ENCODE results near the gene MIEF1.

Gene MIEF1

GRCh38 chr22:39468487-39469325 is 33.4 kb upstream of the MIEF1 start:
- no peak for TF ChIP-seq Cebpa-rat (IDR thresholded peaks at IDR 0.05)
- Histone ChIP-seq H3K27ac (peak overlapping the region in 1 of 11 experiments; percentile 29; a peak in 1 of 22 replicates), H3K4me1 (peaks cover 88 to 99% (median 95%) of the 10 kb centered on the region in 10 experiments), H3K27me3 (no peaks in the 10 kb centered on the region), H3K4me2 (peak overlapping the region; percentile 79 to 99 (median 92)), H3K4me3 (no peak overlapping the region), H3K9ac (0 out of 22 replicates have a peak overlapping the region, but pooled peaks of 1 of the 11 experiments have one; percentile 29), H3K36me3 (no peaks in the 10 kb centered on the region), H4K20me1 (peaks cover 0 to 18% (median 0%) of the 10 kb centered on the region in 11 experiments; a peak in 3 of 22 replicates), H3K9me3 (replicated peaks in 1 of 11) (no peaks in the 10 kb centered on the region)

- H4K20me1 ChIP-seq = peaks cover 0 to 22% (median 0%) of the 10 kb centered on the region in 11 experiments; a peak in 3 of 22 replicates
- peaks cover 91 to 99% (median 95%) of the 10 kb centered on the region in 10 experiments for H3K4me1 ChIP-seq
- peak overlapping the region; percentile 79 to 99 (median 92) for H3K4me2 ChIP-seq
- H3K27me3 ChIP-seq = no peaks in the 10 kb centered on the region
- no peaks in the 10 kb centered on the region for H3K36me3 ChIP-seq
- TF ChIP-seq Cebpa-rat (IDR thresholded peaks at IDR 0.05) = no peak
- H3K27ac ChIP-seq = no peak overlapping the region
- H3K4me3 ChIP-seq = no peak overlapping the region
- no peaks in the 10 kb centered on the region for H3K9me3 ChIP-seq (replicated peaks in 1 of 11)
- 0 out of 22 replicates have a peak overlapping the region, but pooled peaks of 2 of the 11 experiments have one; percentile 63 to 72 for H3K9ac ChIP-seq
Observed at GRCh38 chr22:39469326-39469680, 32.8 kb upstream of the MIEF1 start.

GRCh38 chr22:39469681-39470450 is 32.2 kb upstream of the MIEF1 start:
- Histone ChIP-seq H3K36me3 (no peaks in the 10 kb centered on the region), H3K9me3 (replicated peaks in 1 of 11) (no peaks in the 10 kb centered on the region), H3K27me3 (no peaks in the 10 kb centered on the region), H3K4me1 (peaks cover 92 to 100% (median 97%) of the 10 kb centered on the region in 10 experiments), H3K4me2 (peak overlapping the region; percentile 79 to 99 (median 92)), H3K27ac (peak overlapping the region in 9 of 11 experiments; percentile 63 to 85 (median 80); a peak in 16 of 22 replicates), H3K9ac (peak overlapping the region; percentile 25 to 72 (median 65); a peak in 14 of 22 replicates), H3K4me3 (no peak overlapping the region; a peak in 1 of 20 replicates), H4K20me1 (peaks cover 0 to 24% (median 0%) of the 10 kb centered on the region in 11 experiments; a peak in 3 of 22 replicates)
- TF ChIP-seq Cebpa-rat (IDR thresholded peaks at IDR 0.05) = no peak

- Histone ChIP-seq H4K20me1 (peaks cover 0 to 24% (median 0%) of the 10 kb centered on the region in 11 experiments; a peak in 3 of 22 replicates), H3K9me3 (replicated peaks in 1 of 11) (no peaks in the 10 kb centered on the region), H3K4me1 (peaks cover 84 to 100% (median 90%) of the 10 kb centered on the region in 10 experiments), H3K27ac (peak overlapping the region; percentile 54 to 85 (median 78); a peak in 21 of 22 replicates), H3K36me3 (no peaks in the 10 kb centered on the region), H3K4me3 (peak overlapping the region in 2 of 10 experiments; percentile 27 to 58; a peak in 3 of 20 replicates), H3K27me3 (no peaks in the 10 kb centered on the region), H3K4me2 (peak overlapping the region; percentile 79 to 99 (median 92)), H3K9ac (peak overlapping the region; percentile 52 to 72 (median 65))
- TF ChIP-seq Cebpa-rat (IDR thresholded peaks at IDR 0.05) = no peak
Observed at GRCh38 chr22:39470451-39471291, 31.4 kb upstream of the MIEF1 start.

GRCh38 chr22:39471381-39472141 is 30.5 kb upstream of the MIEF1 start:
- Histone ChIP-seq H3K36me3 (no peaks in the 10 kb centered on the region), H3K27me3 (no peaks in the 10 kb centered on the region), H3K4me2 (peak overlapping the region; percentile 79 to 99 (median 92)), H3K27ac (peak overlapping the region; percentile 54 to 85 (median 78); a peak in 20 of 22 replicates), H4K20me1 (peaks cover 0 to 24% (median 0%) of the 10 kb centered on the region in 11 experiments; a peak in 3 of 22 replicates), H3K9me3 (replicated peaks in 1 of 11) (no peaks in the 10 kb centered on the region), H3K9ac (peak overlapping the region; percentile 52 to 72 (median 65); a peak in 21 of 22 replicates), H3K4me1 (peaks cover 75 to 95% (median 82%) of the 10 kb centered on the region in 10 experiments), H3K4me3 (peak overlapping the region in 7 of 10 experiments; percentile 6 to 58 (median 32); a peak in 11 of 20 replicates)
- TF ChIP-seq Cebpa-rat (IDR thresholded peaks at IDR 0.05) = no peak; a peak in 1 of 22 replicates

GRCh38 chr22:39472570-39473556 is 29.2 kb upstream of the MIEF1 start:
- TF ChIP-seq Cebpa-rat (IDR thresholded peaks at IDR 0.05) = no peak
- no peaks in the 10 kb centered on the region for H3K27me3 ChIP-seq
- H4K20me1 ChIP-seq = peaks cover 0 to 23% (median 0%) of the 10 kb centered on the region in 11 experiments; a peak in 3 of 22 replicates
- H3K36me3 ChIP-seq = no peaks in the 10 kb centered on the region; a peak in 1 of 22 replicates
- H3K27ac ChIP-seq = peak overlapping the region; percentile 1 to 85 (median 78); a peak in 18 of 22 replicates
- peak overlapping the region; percentile 79 to 99 (median 92) for H3K4me2 ChIP-seq
- no peaks in the 10 kb centered on the region for H3K9me3 ChIP-seq (replicated peaks in 1 of 11)
- peak overlapping the region in 4 of 10 experiments; percentile 27 to 58 (median 48); a peak in 5 of 20 replicates for H3K4me3 ChIP-seq
- peak overlapping the region; percentile 15 to 72 (median 65); a peak in 17 of 22 replicates for H3K9ac ChIP-seq
- H3K4me1 ChIP-seq = peaks cover 62 to 84% (median 73%) of the 10 kb centered on the region in 10 experiments
